ENCODE measurements around the gene PCDHGA9.
"Not testable (repeated sequence)": the region's sequence is repeated elsewhere in the genome, so short reads cannot be mapped to it uniquely, and the experiment has no call there.

Gene PCDHGA9

GRCh38 chr5:141384471-141385267, 17.9 kb upstream of the PCDHGA9 start:
- DNase-seq: no peak

GRCh38 chr5:141387557-141388311, 14.8 kb upstream of the PCDHGA9 start, which contains the start of gene PCDHGB4:
Gene PCDHGB4 (plus strand): TSS chr5:141387698. CDS start chr5:141387885, 187 bp downstream.
- DNase-seq: not testable (repeated sequence)

- no peak for DNase-seq
Observed at GRCh38 chr5:141388661-141389060, 13.9 kb upstream of the PCDHGA9 start.

GRCh38 chr5:141389153-141390042, 13.2 kb upstream of the PCDHGA9 start:
- no peak for DNase-seq

- no peak for DNase-seq
Observed at GRCh38 chr5:141392429-141393198, 10.0 kb upstream of the PCDHGA9 start, which contains the start of gene PCDHGA8. Gene PCDHGA8 (plus strand): TSS chr5:141392633. CDS start chr5:141392814, 181 bp downstream.

GRCh38 chr5:141393267-141393666, 9.3 kb upstream of the PCDHGA9 start:
- no peak for DNase-seq

- DNase-seq: not testable (repeated sequence)
Observed at GRCh38 chr5:141394401-141395187, 8.0 kb upstream of the PCDHGA9 start.

GRCh38 chr5:141397756-141398551, 4.6 kb upstream of the PCDHGA9 start, which contains the start of gene PCDHGB5:
Gene PCDHGB5 (plus strand): TSS chr5:141397947. CDS start chr5:141398128, 181 bp downstream.
- DNase-seq: not testable (repeated sequence)

- no peak for DNase-seq
Observed at GRCh38 chr5:141398608-141399007, 4.0 kb upstream of the PCDHGA9 start.

- DNase-seq: no peak
Observed at GRCh38 chr5:141399555-141400258, 2.9 kb upstream of the PCDHGA9 start.

GRCh38 chr5:141403387-141403786, 809 bp downstream of the PCDHGA9 start:
- DNase-seq: no peak

- not testable (repeated sequence) for DNase-seq
Observed at GRCh38 chr5:141407790-141408505, 5.4 kb downstream of the PCDHGA9 start, which contains the start of gene PCDHGB6. Gene PCDHGB6 (plus strand): TSS chr5:141408021. CDS start chr5:141408203, 182 bp downstream.

- DNase-seq: no peak
Observed at GRCh38 chr5:141409598-141410306, 7.2 kb downstream of the PCDHGA9 start.

GRCh38 chr5:141411575-141411974, 9.0 kb downstream of the PCDHGA9 start:
- DNase-seq: no peak

GRCh38 chr5:141412854-141413539, 10.4 kb downstream of the PCDHGA9 start, which contains the start of gene PCDHGA10:
Gene PCDHGA10 (plus strand): TSS chr5:141412987. CDS start chr5:141413176, 189 bp downstream.
- peak; percentile 68 for DNase-seq

- DNase-seq: no peak
Observed at GRCh38 chr5:141413540-141414069, 11.0 kb downstream of the PCDHGA9 start.
